IPS-NIHi11 (cell line): ENCODE data around the gene C2orf92.

Source experiments
- DNase-seq: peaks from one replicate; pipeline ENCODE4 v3.0.0; 2012; ENCODE audit warnings: mixed read lengths, low spot score

C2orf92 gene

DNA sequence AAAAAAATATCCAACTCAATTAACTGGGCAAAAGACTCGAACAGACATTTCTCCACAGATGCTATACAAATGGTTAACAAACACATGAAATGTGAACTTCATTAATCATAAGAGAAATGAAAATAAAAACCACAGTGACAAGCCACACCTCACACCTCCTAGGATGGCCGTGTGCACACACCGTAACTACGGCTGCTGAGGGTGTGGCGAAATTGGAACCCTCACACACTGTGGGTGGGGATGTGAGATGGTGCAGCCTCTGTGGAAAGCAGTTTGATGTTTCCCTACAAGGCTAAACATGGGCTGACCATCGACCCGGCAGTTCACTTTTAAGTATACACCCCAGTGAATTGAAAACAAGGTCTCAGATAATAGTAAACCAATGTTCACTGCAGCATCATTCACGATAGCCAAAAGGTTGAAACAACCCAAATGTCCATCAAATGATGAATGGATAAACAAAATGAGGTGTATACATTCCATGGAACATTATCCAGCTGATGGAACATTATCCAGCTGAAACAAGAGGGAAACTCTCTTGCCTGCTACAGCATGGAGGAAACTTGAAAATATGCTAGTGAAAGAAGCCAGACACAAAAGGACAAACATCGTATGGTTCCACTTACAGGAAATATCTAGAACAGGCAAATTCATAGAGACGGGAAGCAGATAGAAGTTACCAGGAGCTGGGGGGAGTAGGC is 76.1 kb downstream of the C2orf92 start:
- DNase-seq, result no peak

- no peak for DNase-seq
Observed at GRCh38 chr2:97747285-97747684, 77.8 kb downstream of the C2orf92 start.

DNA sequence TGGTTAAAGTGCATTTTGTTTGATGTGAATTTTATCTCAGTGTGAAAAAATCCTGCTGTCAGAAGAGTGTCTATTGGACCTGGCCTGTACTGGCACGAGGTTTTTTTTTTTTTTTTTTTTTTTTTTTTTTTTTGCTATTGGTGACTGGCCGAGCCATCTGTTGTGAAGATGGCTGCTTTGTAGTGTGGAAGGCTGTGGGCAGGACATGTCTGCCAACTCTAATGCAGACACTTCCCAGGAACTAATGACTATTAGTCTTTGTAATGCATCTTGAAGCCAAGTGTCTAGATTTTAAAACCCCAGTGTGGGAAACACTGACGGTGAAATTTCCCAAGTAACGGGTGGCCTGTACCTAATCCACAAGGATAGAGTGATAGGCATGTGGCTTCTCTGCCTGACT is 78.2 kb downstream of the C2orf92 start:
- DNase-seq, result no peak

- DNase-seq, result no peak
Observed at GRCh38 chr2:97749581-97749980, 80.1 kb downstream of the C2orf92 start.

DNA sequence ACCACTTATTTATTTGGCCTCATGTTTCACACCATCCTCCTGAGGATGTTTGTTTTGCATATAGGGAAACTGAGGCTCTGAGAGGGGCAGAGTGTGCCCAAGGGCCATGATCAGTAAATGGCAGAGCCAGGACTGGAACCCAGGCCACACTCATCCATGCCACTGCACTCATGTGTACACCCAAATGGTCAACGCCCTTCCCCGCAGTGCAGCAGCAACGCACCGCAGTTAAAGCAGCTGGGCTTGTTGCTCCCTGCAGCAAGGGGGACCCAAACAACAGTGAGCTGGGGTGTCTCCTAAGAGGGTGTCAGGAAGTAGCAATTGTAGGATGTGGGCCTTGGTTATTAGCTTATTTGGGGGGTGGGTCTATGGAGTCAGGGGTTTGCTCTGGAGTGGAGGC is 80.5 kb downstream of the C2orf92 start:
- DNase-seq, result no peak

GRCh38 chr2:97751752-97752151 is 82.2 kb downstream of the C2orf92 start:
- DNase-seq, result peak; percentile 52
